DMS153 treated with DMSO at 0.1 percent for 48 hours (cell line): Measurements from ENCODE around the gene HOMEZ.
"Not testable (repeated sequence)": the region's sequence is repeated elsewhere in the genome, so short reads cannot be mapped to it uniquely, and the experiment has no call there.

Source experiments
- DNase-seq: peaks from one replicate; lab custom pipeline; 2025; ENCODE audit not compliant: unreplicated experiment; lab: John Stamatoyannopoulos, UW

Gene HOMEZ, protein sequence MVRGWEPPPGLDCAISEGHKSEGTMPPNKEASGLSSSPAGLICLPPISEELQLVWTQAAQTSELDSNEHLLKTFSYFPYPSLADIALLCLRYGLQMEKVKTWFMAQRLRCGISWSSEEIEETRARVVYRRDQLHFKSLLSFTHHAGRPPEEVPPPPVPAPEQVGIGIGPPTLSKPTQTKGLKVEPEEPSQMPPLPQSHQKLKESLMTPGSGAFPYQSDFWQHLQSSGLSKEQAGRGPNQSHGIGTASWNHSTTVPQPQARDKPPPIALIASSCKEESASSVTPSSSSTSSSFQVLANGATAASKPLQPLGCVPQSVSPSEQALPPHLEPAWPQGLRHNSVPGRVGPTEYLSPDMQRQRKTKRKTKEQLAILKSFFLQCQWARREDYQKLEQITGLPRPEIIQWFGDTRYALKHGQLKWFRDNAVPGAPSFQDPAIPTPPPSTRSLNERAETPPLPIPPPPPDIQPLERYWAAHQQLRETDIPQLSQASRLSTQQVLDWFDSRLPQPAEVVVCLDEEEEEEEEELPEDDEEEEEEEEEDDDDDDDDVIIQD

DNA sequence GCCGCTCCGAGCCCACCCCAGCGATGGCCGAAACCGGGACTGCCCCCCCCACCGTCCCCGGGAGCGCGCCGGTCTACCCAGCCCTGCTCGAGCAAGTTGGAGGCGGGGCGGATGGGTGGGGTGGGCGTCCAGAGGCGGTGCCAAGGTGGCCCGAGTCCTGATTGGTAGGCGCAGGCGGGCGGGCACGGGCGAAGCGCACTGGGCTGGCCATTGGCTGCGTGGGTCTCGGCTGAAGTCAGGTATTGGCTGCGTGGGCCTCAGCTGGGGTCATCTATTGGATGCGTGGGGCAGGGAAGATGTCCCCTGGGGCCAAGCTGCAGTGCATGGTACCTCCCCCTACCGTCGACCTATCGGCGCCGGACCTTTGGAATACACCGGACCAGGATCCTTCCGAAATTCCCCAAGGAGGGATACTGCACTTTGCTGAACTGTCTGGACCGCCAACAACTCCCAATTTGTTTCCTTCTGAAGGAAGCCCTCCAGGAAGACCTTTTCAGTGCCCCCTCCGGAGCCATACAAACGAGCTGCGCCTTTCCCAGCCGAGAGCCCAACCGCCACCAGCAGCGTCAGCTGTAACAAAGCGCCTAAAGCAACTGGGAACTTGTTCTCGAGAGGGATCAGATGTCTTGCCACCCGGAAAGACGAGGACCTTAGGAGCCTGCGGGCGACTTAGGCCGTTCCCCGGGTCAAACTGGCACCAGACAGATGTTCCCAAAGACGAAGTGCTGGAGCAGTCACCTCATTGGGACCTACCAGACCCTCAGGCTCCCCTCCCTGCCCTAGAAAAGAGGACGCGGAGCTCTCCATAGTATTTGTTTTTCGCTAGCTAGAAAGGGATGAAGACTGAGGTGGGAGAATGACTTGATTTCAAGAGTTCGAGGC, at the start of gene HOMEZ:
TSS of gene HOMEZ (minus strand) at position 113 of the 882 bp plus-strand sequence. CDS start 180 bp downstream, outside the sequence.
- DNase-seq = peak; percentile 96

DNA sequence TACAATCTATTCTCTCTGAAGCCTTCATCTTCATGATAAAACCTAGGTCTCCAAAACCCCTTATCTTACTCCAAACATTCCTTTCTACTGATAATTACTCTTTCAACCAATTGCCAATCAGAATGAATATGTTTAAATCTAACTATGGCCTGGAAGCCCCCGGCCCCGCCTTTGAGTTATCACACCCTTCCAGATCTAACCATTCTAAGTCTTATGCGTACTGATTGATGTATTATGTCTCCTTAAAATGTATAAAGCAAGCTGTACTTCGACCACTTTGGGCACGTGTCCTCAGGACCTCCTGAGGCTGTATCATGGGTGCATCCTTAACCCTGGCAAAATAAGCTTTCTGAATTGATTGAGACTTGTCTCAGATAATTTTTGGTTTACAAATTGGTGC, 49.7 kb upstream of the HOMEZ start:
- DNase-seq = no peak

DNA sequence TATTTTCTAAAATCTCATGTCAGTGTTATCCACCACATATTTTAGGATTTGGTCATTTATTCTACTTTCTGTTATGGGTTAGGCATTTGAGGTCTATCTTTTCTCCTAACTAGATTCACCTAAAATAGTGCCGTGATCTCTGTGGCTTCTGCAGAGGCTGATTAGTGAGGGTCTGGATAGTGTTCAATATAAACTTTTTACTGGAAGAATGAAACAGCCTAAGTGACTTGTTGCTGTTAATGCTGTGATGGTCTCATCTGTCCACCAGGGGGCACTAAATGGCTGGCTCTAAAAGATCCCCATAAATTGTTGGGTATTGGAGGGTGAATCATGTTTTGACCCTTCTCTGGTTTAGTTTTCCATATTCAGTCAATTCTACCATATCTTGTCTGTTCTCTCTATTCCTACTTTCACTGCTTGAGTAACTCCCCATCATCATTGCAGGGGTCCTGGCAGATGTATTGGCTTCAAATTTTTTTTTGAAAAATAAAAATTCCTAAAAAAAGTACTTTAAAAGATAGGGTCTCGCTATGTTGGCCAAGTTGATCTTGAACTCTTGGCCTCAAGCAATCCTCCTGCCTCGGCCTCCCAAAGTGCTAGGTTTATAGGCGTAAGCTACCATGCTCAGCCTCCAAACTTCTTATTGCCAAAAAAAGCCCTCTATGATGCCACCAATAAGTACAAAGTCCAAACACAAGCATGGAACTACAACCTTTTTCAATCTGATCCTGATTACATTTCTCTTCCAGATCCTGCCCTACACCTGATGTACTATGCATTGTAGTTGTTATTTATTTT, 42.2 kb upstream of the HOMEZ start:
- peak; percentile 57 for DNase-seq

DNA sequence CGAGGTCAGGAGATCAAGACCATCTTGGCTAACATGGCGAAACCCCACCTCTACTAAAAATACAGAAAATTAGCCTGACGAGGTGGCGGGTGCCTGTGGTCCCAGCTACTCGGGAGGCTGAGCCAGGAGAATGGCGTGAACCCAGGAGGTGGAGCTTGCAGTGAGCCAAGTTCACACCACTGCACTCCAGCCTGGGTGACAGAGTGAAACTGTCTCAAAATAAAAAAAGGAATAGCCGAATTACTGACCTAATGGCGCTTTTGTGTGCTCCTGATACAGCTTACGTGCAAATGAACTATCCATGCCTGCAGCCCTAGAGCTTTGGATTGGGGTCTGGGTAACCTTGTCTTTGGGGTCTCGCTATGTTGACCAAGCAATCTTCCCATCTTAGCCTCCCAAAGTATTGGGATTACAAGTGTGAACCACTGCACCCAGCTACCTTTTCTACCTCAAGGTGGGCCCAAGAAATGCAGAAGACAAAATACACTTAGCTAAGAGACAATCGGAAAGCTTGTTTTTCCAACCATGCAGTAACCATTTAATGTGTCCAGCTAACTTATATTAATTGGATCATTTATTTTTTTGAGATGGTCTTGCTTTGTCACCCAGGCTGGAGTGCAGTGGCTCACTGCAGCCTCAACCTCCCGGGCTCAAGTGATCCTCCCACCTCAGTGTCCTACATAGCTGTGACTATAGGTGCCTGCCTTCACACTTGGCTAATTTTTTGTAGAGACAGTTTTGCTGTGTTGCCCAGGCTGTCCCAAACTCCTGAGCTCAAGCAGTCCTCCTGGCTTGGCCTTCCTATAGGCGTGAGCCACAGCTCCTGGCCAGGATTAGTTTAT, 40.8 kb upstream of the HOMEZ start:
- DNase-seq = no peak

DNA sequence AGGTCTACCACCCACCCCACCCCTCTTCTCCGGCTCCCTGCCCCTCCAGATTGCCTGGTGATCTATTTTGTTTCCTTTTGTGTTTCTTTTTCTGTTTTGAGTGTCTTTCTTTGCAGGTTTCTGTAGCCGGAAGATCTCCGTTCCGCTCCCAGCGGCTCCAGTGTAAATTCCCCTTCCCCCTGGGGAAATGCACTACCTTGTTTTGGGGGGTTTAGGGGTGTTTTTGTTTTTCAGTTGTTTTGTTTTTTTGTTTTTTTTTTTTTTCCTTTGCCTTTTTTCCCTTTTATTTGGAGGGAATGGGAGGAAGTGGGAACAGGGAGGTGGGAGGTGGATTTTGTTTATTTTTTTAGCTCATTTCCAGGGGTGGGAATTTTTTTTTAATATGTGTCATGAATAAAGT, 39.8 kb upstream of the HOMEZ start:
- not testable (repeated sequence) for DNase-seq

DNA sequence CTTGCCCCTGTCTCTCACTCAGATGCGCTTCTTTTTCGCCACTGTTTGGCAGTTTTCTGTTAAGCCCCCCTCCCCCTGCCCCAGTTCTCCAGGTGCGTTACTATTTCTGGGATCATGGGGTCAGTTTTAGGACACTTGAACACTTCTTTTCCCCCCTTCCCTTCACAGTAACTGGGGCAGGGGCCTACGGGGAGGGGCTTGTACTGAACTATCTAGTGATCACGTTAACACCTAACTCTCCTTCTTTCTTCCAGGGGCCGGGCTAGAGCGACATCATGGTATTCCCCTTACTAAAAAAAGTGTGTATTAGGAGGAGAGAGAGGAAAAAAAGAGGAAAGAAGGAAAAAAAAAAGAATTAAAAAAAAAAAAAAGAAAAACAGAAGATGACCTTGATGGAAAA, 39.1 kb upstream of the HOMEZ start:
- DNase-seq = no peak

DNA sequence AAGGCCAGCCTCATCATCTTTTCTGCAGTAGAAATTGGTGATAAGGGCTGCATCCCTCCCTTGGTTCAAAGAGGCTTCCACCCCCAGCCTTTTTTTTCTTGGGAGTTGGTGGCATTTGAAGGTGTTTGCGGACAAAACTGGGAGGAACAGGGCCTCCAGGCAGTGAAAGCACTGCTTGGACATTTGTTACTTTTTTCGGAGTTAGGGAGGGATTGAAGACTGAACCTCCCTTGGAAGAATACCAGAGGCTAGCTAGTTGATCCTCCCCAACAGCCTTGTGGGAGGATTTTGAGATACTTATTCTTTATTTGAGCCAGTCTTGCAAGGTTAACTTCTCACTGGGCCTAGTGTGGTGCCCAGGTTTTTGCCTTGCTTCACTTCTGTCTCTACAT, 38.5 kb upstream of the HOMEZ start:
- DNase-seq = no peak

DNA sequence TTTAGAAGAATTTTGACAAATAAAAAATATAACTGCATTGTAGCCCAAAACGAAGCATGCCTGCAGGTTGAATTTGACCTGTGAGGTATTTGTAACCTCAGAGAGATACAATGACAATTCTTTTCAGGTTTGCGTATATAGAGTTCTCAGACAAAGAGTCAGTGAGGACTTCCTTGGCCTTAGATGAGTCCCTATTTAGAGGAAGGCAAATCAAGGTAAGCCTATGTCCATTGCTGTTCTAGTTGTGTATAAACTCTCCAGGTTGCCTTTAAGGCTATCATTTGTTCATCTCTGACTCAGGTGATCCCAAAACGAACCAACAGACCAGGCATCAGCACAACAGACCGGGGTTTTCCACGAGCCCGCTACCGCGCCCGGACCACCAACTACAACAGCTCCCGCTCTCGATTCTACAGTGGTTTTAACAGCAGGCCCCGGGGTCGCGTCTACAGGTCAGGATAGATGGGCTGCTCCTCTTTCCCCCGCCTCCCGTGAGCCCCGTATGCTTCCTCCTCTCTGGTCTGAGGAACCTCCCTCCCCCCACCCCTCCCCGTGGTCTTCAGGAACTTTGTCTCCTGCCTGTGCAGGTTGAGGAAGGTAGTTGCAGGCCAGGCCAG, 38.0 kb upstream of the HOMEZ start:
- no peak for DNase-seq

DNA sequence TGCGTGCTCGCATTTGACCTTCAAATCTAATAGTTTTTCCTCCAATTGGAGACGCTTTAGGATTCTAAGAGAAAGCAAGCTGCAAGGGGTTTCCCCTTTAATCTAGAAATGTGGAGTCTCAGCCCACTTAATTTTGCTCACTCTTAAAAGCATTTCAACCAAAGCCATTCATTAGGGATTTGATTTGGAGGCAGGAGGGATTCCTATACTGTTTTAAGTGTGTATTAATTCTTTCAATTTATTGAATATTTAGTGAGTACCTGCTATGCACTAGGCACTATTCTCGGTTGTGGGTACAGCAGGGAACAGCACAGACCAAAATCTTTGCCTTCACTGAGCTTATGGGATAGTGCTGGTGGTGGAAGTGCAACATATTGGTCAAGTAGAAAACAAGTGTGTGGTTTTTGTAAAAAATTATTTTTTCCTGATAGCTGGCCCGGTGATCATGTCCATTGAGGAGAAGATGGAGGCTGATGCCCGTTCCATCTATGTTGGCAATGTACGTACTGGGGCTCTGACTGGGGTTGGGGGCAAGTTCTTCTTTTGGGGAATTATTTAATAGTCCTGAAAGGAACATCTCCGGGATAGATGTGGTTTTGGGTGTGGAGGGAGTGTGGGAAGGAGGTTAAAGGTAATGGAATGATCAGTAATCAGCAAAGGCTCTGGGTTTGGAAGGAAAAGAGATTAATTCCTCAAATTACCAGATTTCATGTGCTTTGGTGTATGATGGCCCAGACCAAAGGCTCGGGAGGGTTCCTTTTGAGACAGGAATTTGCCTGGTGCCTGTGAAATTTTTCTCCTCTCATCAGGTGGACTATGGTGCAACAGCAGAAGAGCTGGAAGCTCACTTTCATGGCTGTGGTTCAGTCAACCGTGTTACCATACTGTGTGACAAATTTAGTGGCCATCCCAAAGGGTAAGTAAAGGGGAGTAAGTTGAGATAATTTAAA, 36.9 kb upstream of the HOMEZ start:
- DNase-seq = no peak

DNA sequence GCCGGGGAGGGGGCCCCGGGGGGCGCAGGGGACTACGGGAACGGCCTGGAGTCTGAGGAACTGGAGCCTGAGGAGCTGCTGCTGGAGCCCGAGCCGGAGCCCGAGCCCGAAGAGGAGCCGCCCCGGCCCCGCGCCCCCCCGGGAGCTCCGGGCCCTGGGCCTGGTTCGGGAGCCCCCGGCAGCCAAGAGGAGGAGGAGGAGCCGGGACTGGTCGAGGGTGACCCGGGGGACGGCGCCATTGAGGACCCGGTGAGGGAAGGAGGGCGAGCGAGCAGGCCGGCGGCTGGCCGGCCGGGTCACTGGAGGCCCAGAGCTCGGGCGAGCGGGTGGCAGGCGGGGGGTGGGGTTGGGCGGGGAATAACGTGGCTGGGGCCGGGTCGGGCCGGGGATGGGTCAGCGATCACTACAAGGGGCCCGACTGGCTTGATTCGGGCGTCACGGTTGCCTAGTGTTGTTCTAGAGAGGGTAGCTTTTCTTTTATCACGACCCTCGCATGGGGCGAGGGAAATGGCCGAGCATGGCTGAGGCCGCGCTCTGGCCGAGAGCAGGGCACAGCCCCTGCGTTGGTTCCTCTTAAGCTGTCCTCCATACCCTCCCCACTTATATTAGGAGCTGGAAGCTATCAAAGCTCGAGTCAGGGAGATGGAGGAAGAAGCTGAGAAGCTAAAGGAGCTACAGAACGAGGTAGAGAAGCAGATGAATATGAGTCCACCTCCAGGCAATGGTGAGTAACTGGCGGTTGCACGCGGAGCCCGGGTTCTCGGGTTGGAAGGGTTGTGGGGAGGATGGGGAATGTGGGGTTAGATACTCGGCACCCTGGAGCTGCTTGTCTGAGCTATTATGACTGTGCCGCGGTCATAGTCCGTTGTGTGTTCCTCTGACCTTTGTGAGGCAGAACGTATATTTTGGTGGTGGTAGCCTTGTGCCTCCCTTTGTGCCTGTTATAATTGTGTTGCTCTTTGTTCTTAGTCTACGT, 35.9 kb upstream of the HOMEZ start:
- DNase-seq = no peak

DNA sequence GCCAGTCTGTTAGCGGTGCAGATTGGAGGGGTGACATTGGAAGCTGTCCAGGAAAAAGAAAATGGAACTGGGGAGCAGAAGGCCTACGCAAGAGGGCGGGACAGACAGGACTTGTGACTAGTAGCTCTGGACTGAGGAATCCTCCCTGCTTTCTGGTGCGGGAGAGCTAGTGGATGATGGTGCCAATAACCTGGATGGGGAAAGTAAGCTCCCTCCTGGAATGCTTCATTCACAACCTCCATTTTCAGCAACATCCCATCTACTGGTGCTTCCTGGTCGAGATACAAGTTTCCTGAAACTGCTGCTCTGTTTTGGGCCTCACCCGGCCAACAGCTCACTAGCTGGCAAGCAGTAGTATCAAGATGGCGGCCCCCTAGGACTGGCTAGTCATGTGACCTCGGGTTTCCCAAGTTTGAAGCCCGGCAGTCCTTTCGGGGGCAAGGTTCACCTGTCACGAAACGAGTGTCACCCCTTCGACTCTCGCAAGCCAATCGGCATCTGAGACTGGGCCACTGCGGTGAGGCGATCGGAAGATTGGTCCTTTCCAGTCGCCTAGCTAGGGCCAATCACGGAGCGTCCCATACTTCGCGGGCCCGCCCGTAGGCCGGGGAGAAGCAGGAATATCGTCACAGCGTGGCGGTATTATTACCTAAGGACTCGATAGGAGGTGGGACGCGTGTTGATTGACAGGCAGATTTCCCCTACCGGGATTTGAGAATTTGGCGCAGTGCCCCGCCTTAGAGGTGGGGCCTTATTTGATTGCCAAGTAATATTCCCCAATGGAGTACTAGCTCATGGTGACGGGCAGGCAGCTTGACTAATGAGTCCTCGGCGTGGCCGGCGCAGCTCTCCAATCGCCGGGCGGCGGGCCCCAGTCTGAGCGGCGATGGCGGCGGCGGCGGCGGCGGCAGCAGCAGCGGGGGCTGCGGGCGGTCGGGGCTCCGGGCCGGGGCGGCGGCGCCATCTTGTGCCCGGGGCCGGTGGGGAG, 34.9 kb upstream of the HOMEZ start, which contains the start of gene PABPN1:
TSS of gene PABPN1 (plus strand) at position 874 of the 988 bp plus-strand sequence. CDS start at position 887, 13 bp downstream.
- DNase-seq = peak; percentile 99

DNA sequence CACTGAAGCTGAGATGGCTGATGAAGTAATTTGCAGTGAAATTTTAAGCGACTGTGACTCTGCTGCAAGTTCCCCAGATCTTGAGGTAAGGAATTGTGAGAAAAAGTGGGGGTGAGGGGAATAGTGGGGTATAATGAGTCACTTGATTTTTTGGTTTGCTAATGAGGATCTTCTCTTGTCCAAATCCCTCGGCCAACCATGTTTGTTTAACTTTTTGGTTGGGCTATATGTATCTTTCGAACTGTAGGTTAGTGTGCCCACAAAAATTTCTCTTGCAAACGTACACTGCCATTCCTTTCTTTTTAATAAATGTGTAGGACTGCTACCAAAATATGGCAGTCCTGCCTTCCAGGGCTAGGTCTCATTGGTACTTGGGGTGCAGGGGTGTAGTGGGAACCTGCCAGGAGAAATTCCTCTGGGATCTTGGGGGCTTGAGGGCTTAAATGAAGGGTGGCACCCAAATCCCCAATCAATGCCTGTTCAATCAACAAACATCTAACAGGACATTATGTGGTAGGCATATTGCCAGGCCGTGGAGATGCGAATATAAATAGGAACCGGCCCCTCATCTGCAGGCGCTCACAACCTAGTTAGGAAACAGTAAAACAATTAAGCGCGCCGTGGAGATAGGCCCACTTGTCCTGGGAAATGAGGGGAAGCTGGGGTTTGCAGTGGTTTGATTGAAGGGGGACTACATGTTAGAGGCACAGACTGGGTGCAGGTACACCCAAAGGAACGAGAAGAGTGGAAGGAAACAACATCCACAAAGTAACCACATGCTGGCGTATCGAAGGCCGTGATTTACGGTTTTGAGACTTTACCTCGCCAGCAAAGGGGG, 34.0 kb upstream of the HOMEZ start:
- no peak for DNase-seq

DNA sequence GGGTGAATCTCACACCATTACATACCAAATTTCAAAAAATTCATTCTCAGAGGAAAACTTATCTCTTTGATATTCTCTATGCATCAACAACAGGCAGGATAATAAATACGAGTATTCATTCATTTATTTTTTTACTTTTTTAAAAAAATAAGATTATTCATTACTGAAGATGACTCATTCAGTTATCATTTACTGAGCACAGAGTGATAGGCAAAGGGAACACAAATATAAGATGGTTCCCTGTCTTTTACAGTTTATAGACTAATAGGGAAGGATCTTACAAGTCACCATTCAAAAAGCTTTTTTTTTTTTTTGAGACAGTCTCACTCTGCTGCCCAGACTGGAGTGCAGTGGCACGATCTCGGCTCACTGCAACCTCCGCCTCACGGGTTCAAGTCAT, 30.4 kb upstream of the HOMEZ start:
- no peak for DNase-seq

DNA sequence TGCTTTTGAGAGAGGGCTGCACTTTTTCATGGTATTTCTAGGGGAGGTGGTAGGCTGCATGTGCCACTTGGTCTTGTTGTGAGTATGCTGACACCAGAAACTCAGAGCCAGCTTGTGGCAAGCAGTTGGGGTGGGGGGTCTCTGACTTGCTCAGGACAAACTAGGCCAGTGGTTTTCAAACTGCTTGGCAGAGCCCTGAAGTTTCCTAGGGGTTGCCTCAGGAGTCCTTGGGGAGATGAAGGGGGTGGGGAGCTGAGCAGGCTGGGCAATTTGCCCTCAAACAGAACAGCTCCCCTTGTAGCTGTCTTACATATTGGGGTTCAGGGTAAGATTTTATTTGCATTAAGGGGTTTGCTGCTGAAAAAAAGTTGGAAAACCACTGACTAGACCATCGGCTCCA, 24.6 kb upstream of the HOMEZ start:
- no peak for DNase-seq
